IPS-15b (cell line): ENCODE measurements around the gene MARVELD1.

ENCODE experiments used
- H3K27me3 ChIP-seq: one replicate; pipeline ENCODE4 v1.6.1; 2013; ENCODE audit warnings: low read length; ENCODE audit not compliant: control insufficient read depth, insufficient read depth
- H3K36me3 ChIP-seq: one replicate; pipeline ENCODE4 v1.6.1; 2013; ENCODE audit warnings: low read length; ENCODE audit not compliant: control insufficient read depth, insufficient read depth
- H3K4me1 ChIP-seq: one replicate; pipeline ENCODE4 v1.6.1; 2013; ENCODE audit warnings: mild to moderate bottlenecking, low read length; ENCODE audit not compliant: control insufficient read depth, insufficient read depth
- H3K4me3 ChIP-seq: one replicate; pipeline ENCODE4 v1.5.1; 2013; ENCODE audit warnings: low read depth, low read length
- H3K9ac ChIP-seq: one replicate; pipeline ENCODE4 v1.6.1; 2013; ENCODE audit warnings: low read depth, mild to moderate bottlenecking, low read length
- H3K9me3 ChIP-seq: one replicate; pipeline ENCODE4 v1.6.1; 2013; ENCODE audit warnings: mild to moderate bottlenecking, low read length; ENCODE audit not compliant: control insufficient read depth, insufficient read depth

Gene MARVELD1

GRCh38 chr10:97715259-97715874 is 1.8 kb downstream of the MARVELD1 start:
- no peaks in the 10 kb centered on the region for H3K9me3 ChIP-seq
- H3K9ac ChIP-seq = no peak overlapping the region
- peaks cover 7% of the 10 kb centered on the region for H3K36me3 ChIP-seq
- peak overlapping the region; percentile 82 for H3K4me3 ChIP-seq
- peaks cover 15% of the 10 kb centered on the region for H3K4me1 ChIP-seq
- no peaks in the 10 kb centered on the region for H3K27me3 ChIP-seq

DNA sequence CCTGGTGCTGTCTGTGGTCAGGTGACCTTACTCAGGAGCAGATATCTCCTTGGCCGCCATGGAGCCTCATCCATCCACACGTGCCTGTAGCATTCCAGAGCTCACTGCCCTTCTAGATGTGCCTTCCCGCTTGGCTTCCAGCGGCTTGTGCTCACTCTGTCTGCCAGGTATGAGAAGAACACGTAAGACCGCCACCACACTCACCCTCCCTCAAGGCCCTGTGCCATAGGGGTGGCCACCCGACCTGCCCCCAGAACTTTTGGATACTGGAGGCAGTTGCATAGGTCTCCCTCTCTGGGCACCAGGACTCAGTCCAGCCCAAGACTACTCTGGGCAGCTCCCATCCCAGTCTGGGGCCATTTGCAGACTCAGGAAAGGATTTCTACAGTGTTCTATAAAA is 4.1 kb downstream of the MARVELD1 start:
- Histone ChIP-seq H3K27me3 (no peaks in the 10 kb centered on the region), H3K36me3 (peaks cover 7% of the 10 kb centered on the region), H3K9me3 (no peaks in the 10 kb centered on the region), H3K4me3 (no peak overlapping the region), H3K4me1 (peaks cover 15% of the 10 kb centered on the region), H3K9ac (no peak overlapping the region)

DNA sequence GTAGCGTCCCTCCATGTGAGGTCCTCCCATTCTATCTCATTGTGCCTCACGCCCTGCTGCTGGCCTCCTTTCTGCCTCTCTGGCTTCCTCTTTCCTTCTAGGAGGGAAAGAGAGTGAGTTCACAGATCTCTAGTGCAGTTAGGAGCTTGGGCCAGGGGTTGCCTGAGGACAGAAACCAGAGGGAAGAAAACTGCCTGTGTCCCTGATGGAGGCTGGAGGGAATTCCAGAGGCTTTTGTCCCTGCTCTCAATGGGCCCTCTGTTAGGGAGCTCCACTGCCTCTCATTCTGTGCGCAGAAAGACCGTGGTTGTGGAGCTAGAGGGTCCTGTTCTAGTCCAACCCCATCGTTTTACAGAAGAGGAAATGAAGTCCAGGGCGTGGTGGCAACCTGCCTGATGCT is 4.6 kb downstream of the MARVELD1 start:
- no peaks in the 10 kb centered on the region for H3K27me3 ChIP-seq
- peaks cover 11% of the 10 kb centered on the region for H3K4me1 ChIP-seq
- H3K9ac ChIP-seq = no peak overlapping the region
- H3K9me3 ChIP-seq = no peaks in the 10 kb centered on the region
- H3K4me3 ChIP-seq = no peak overlapping the region
- H3K36me3 ChIP-seq = peaks cover 7% of the 10 kb centered on the region

- Histone ChIP-seq H3K4me3 (no peak overlapping the region), H3K36me3 (peaks cover 7% of the 10 kb centered on the region), H3K9ac (no peak overlapping the region), H3K27me3 (no peaks in the 10 kb centered on the region), H3K4me1 (peaks cover 11% of the 10 kb centered on the region), H3K9me3 (no peaks in the 10 kb centered on the region)
Measured at GRCh38 chr10:97718659-97719142, 5.2 kb downstream of the MARVELD1 start.

GRCh38 chr10:97719602-97720001 is 6.1 kb downstream of the MARVELD1 start:
- Histone ChIP-seq H3K4me3 (no peak overlapping the region), H3K4me1 (peaks cover 11% of the 10 kb centered on the region), H3K27me3 (no peaks in the 10 kb centered on the region), H3K36me3 (peaks cover 7% of the 10 kb centered on the region), H3K9ac (no peak overlapping the region), H3K9me3 (no peaks in the 10 kb centered on the region)

DNA sequence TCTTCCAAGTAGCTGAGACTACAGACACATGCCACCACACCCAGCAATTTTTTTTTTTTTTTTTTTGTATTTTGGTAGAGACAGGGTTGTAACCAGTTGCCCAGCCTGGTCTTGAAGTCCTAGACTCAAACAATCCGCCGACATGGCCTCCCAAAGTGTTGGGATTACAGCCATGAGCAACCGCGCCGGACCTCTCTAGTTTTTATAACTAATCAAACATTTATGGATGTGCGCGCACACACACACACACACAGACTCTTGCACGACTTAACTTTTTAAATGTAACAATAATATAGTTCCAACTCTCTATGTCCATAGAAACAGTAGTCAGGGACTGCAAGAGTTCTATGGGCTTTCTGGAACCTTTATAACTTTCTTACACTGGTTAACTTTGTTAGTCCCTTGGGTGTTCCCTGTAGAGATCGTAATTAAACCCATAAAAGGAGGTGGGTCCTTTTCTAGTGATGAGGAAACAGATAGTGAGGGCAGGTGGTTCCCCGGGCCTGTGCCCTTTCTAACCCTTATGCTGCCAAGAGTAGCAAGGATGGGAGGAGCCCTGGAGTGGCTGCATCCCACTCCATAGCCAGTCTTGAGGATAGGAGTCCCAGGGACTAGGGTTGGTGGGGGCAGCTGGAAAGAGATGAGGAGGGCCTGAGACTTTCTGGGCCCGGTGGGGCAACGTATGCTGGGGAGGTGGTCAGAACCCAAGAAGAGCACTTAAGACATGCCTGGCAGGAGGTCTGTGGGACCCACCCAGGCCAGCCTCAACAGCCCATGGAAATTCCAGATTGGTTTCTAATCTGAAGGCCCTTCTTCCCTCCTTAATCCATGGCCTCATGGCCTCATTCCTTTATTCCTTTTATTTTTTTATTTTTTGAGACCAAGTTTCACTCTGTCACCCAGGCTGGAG is 8.6 kb downstream of the MARVELD1 start:
- Histone ChIP-seq H3K27me3 (no peaks in the 10 kb centered on the region), H3K9me3 (no peaks in the 10 kb centered on the region), H3K9ac (no peak overlapping the region), H3K36me3 (peaks cover 7% of the 10 kb centered on the region), H3K4me1 (peaks cover 2% of the 10 kb centered on the region), H3K4me3 (no peak overlapping the region)

GRCh38 chr10:97723001-97723400 is 9.5 kb downstream of the MARVELD1 start:
- peaks cover 2% of the 10 kb centered on the region for H3K4me1 ChIP-seq
- no peaks in the 10 kb centered on the region for H3K36me3 ChIP-seq

DNA sequence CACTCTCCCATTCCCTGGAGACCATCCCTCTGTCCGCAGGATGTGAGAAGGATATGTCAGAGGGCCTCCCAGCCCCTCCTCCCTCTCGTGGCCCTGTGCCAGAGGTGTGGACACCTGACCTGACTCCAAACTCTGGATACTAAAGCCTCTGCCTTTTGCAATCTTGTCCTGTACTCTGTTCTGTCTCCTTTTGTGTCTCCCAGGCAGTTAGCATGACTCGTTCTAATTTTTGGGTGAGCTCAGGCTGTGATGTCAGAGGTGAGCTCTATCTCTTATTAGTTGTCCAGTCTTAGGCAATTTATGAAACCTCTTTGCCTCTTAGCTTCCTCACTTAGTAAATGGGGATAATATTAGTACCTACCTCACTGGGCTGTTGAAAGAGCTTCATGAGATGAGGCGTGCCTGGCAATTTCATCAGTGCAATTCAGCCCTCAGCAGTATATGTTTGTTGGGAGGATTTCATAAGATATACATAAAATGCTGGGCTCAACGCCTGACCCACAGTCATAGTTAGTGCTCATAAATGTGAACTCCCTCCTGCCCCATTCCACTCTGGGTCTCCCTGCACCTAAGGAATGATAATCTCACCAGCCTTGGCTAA is 10.9 kb downstream of the MARVELD1 start:
- H3K4me1 ChIP-seq = peaks cover 1% of the 10 kb centered on the region
- H3K36me3 ChIP-seq = no peaks in the 10 kb centered on the region
- no peaks in the 10 kb centered on the region for H3K9me3 ChIP-seq
- no peaks in the 10 kb centered on the region for H3K27me3 ChIP-seq
- no peak overlapping the region for H3K4me3 ChIP-seq
- no peak overlapping the region for H3K9ac ChIP-seq

More at GRCh38 chr10:97723001-97723400, 9.5 kb downstream of the MARVELD1 start:
- Histone ChIP-seq H3K9me3 (no peaks in the 10 kb centered on the region), H3K4me3 (no peak overlapping the region), H3K27me3 (no peaks in the 10 kb centered on the region), H3K9ac (no peak overlapping the region)

DNA sequence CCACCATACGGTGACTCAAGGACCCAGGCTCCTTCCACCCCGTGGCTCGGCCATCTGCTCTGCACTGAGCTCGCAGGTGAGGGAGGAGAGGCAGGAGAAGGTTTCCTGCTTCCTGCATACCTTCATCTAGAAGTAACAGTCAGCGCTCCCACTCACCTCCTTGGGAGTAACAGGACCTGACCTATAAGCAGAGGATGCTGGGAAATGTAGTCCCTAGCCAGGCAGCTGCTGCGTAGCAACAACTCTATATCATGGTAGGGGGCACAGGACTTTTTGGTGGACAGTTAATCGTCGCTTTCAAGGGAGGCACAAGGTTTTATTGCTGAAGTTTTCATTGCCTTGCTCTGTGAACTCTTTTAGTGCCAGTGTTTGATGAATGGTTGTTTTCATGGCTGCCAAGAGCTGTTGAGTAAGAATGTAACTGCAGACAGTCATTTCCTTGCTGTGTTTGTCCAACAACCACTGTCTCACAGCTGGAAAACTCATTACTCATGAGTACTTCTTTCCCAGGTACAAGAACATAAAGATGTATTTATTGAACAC is 13.2 kb downstream of the MARVELD1 start:
- no peak overlapping the region for H3K4me3 ChIP-seq
- no peaks in the 10 kb centered on the region for H3K27me3 ChIP-seq
- H3K9ac ChIP-seq = no peak overlapping the region
- H3K36me3 ChIP-seq = no peaks in the 10 kb centered on the region
- no peaks in the 10 kb centered on the region for H3K9me3 ChIP-seq
- no peaks in the 10 kb centered on the region for H3K4me1 ChIP-seq

DNA sequence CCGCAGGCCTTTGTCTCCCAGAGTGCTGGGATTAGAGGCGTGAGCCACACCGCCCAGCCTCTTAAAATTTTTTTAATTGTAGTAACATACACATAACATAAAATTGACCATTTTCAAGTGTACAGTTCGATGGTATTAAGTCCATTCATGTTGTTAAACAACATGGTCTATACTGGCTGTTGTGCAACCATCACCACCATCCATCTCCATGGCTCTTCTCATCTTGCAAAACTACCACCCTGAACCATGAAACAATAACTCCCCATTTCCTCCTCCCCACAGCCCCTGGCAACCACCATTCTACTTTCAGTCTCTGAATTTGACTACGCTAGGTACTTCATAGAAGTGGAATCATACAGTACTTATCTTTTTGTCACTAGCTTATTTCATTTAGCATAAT is 15.5 kb downstream of the MARVELD1 start:
- H3K9ac ChIP-seq = no peak overlapping the region
- no peak overlapping the region for H3K4me3 ChIP-seq
- no peaks in the 10 kb centered on the region for H3K9me3 ChIP-seq
- no peaks in the 10 kb centered on the region for H3K4me1 ChIP-seq
- H3K36me3 ChIP-seq = no peaks in the 10 kb centered on the region
- H3K27me3 ChIP-seq = peaks cover 3% of the 10 kb centered on the region

DNA sequence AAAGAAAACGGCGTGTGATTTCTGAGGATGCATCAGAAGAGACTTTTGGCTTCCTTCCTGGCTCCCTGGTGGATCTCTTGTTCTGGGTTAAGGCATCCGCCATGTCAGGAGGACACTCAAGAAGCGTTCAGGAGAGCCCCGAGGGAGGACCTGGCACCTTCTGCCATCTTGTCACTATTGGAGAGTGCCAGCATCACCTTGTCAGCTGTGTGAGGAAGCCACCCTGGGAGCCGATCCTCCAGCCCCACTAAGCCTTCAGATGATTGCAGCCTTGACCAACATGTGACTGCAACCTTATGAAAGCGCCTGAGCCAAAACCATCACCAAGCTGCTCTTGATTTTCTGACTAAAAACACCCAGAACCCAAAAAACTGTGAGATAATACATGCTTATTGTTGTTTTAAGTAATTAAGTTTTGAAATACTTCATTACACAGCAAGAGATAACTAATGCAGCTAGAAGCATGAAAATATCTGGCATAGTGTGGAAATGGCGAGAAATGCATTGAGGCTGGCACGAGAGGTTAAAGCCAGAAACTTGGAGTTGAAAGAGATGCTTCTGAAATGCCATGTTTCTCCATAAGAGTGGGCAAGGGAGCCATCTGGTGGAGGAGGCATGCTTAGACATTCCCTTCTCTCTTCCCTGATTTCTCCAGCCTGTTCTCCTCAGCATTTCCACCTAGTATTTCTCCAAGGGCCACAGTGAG is 18.0 kb downstream of the MARVELD1 start:
- Histone ChIP-seq H3K4me1 (no peaks in the 10 kb centered on the region), H3K36me3 (no peaks in the 10 kb centered on the region), H3K9me3 (peaks cover 6% of the 10 kb centered on the region), H3K4me3 (no peak overlapping the region), H3K9ac (no peak overlapping the region), H3K27me3 (peaks cover 24% of the 10 kb centered on the region)
